ENCODE data around the gene MDH1. TPM values are rescaled to one million over a fixed set of nuclear protein-coding genes. Genes with fewer than 3 reads are reported as not detected.

MDH1 gene
- 100 to 1,000 TPM; 198 to 224 (median 214) TPM for total RNA-seq
- polyA plus RNA-seq = 100 to 1,000 TPM; 208 to 382 (median 246) TPM

DNA sequence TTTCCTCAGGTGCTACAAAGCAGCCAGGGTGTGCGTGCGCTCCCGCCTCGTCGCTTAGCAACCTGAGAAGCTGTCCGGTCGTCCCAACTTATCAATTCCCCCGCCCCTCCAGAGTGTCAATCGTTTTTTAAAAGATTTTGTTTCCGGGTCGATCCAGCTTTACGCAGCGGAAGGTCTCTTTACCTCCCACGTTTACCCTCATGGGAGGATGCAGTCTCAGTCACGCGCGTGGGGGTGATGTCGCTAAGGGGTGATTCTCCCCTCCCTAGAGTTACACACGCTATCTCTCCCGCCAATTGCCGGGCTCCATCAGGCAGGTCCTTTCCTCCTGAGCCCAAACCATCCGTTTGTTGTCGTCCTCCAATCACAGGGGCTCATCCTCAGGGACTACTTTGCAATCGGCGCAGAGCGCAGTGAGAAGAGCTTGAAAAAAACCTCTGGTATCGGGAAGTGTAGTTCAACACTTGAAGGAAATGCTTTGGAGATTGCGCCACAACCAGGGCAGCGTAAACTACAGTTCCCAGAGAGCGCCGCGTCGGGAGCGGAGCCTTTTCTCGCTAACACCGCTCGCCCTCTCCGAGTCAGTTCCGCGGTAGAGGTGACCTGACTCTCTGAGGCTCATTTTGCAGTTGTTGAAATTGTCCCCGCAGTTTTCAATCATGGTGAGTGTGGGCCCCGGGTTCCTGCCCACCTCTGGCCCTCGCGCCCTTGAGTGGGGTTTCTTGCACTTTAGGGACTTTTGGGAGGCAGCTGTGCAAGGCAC lies at the start of gene MDH1, which contains the start of gene WDPCP:
TSS of gene MDH1 (plus strand) at position 579 of the 763 bp plus-strand sequence. CDS start at position 660, 81 bp downstream.
TSS of gene WDPCP (minus strand) at position 93 of the 763 bp plus-strand sequence. CDS start 206 bp downstream, outside the sequence.
- no peaks in the 10 kb centered on the region for H3K9me3 ChIP-seq
- H3K36me3 ChIP-seq = peaks cover 0 to 5% (median 0%) of the 10 kb centered on the region in 4 donors
- peak within 1 kb of the TSS; percentile 84 to 92 (median 90) for H3K27ac ChIP-seq
- TF ChIP-seq EP300 (IDR thresholded peaks at IDR 0.05) = no peak
- peak; percentile 90 to 94 for TF ChIP-seq POLR2A (IDR thresholded peaks at IDR 0.05)
- peak; percentile 96 to 99 (median 98) for TF ChIP-seq POLR2AphosphoS5 (IDR thresholded peaks at IDR 0.05)
- TF ChIP-seq, protein P1, sequence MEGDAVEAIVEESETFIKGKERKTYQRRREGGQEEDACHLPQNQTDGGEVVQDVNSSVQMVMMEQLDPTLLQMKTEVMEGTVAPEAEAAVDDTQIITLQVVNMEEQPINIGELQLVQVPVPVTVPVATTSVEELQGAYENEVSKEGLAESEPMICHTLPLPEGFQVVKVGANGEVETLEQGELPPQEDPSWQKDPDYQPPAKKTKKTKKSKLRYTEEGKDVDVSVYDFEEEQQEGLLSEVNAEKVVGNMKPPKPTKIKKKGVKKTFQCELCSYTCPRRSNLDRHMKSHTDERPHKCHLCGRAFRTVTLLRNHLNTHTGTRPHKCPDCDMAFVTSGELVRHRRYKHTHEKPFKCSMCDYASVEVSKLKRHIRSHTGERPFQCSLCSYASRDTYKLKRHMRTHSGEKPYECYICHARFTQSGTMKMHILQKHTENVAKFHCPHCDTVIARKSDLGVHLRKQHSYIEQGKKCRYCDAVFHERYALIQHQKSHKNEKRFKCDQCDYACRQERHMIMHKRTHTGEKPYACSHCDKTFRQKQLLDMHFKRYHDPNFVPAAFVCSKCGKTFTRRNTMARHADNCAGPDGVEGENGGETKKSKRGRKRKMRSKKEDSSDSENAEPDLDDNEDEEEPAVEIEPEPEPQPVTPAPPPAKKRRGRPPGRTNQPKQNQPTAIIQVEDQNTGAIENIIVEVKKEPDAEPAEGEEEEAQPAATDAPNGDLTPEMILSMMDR (IDR thresholded peaks at IDR 0.05) = no peak
- peak within 1 kb of the TSS; percentile 82 to 84 (median 83) for H3K4me3 ChIP-seq
- no peaks in the 10 kb centered on the region for H3K27me3 ChIP-seq
- intact Hi-C loops (cut with DNase I) = loop anchor here (5.0 kb wide), 1 partner anchor 254 kb away; the partner anchor contains the start of gene UGP2
- H3K4me1 ChIP-seq = peaks cover 0 to 45% (median 41%) of the 10 kb centered on the region in 4 donors
- DNase-seq = peak; percentile 97
- 0% methylated on average over 44 of the region's 44 CpGs for WGBS, 2 donors

DNA sequence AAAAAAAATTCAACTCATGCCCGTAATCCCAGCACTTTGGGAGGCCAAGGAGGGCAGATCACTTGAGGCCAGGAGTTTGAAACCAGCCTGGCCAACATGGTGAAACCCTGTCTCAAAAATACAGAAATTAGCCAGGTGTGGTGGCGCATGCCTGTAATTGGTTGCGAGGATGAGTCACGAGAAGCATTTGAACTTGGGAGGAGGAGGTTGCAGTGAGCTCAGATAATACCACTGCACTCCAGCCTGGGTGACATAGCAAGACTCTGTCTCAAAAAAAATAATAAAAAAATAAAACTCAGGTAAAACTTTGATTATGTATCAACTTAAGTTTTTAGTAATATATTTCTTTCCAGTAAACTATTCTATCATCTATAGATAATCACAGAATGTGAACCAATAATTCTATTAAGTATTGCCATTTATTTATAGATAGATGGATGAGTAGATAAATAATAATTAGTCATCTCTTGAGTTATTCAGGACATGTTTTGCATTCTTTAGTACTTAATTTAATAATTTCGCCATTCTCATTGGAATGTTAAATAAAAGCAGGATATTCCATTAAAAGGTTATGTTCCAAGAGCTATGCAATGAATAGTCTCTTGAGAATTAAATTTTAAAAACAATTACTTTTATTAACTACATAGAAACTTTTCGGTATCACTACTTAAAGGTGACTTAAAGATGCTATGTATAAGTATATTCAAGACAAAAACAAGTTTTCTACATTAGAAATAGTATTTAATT lies 49.2 kb upstream of the MDH1 start:
- Histone ChIP-seq H3K4me3 (no peak overlapping the region), H3K9me3 (no peaks in the 10 kb centered on the region), H3K36me3 (no peaks in the 10 kb centered on the region), H3K27me3 (no peaks in the 10 kb centered on the region), H3K4me1 (no peaks in the 10 kb centered on the region), H3K27ac (no peak overlapping the region)
- intact Hi-C loops (cut with DNase I) = no loop called here
- TF ChIP-seq, protein P1 (IDR thresholded peaks at IDR 0.05) = no peak
- TF ChIP-seq POLR2A (IDR thresholded peaks at IDR 0.05) = no peak
- TF ChIP-seq EP300 (IDR thresholded peaks at IDR 0.05) = no peak
- no peak for TF ChIP-seq POLR2AphosphoS5 (IDR thresholded peaks at IDR 0.05)
- no peak for DNase-seq
- WGBS, 2 donors = 96% methylated on average over 6 of the region's 6 CpGs

DNA sequence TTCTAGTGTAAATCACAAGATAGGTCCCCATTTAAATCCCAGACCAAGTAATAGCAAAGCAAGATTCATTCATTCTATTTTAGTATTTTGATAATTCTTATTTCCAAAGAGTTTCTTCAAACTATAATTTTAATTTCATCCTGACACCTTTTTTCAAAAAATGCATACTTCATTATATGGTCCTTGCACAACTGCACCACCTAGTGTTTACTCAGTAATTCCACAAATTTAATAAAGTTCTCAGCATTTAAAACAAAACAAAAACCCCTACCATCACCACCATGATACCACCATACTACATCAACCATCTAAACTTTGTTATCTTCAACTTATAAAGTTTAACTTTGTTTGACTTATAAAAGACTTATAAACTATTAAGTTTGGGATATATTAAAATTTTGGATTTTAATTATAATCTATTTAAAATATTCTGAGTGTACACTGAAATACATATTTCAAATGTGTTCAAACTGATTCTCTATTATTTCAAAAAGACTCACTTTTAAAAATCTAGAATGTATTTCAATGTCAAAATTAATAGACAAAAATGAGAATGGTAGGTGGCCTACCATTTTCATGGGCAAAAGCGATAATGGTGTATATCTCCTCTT lies 44.6 kb upstream of the MDH1 start:
- H3K4me1 ChIP-seq = no peaks in the 10 kb centered on the region
- DNase-seq = no peak

DNA sequence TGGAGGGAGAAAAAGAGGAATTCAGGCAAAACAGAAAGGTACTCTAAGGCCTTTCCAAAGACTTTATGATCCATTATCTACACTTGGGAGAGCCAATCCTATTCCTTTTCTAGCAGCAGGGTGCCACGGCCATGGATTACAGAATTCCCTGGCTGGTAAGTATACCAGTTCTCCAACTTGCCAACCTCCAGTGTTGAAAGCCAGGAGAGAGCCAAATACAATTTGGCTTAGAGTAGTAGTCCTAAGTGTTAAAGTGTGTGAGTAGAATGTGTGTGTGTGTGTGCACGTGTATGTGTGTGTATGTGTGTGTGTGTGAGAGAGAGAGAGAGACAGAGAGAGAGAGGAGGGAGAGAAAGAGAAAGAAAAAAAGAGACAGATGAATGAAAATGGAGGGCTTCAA lies 43.7 kb upstream of the MDH1 start:
- H3K4me1 ChIP-seq = no peaks in the 10 kb centered on the region
- H3K4me3 ChIP-seq = no peak overlapping the region
- no peak for DNase-seq
- H3K27me3 ChIP-seq = no peaks in the 10 kb centered on the region
- no peaks in the 10 kb centered on the region for H3K9me3 ChIP-seq
- WGBS, 2 donors = 74 to 84% methylated on average over 2 of the region's 2 CpGs
- TF ChIP-seq, protein P1 (IDR thresholded peaks at IDR 0.05) = no peak
- no peak for TF ChIP-seq EP300 (IDR thresholded peaks at IDR 0.05)
- intact Hi-C loops (cut with DNase I) = no loop called here
- no peaks in the 10 kb centered on the region for H3K36me3 ChIP-seq
- H3K27ac ChIP-seq = no peak overlapping the region

More for the DNA sequence above, 44.6 kb upstream of the MDH1 start:
- H3K27ac ChIP-seq = no peak overlapping the region
- no peak for TF ChIP-seq POLR2AphosphoS5 (IDR thresholded peaks at IDR 0.05)
- no peak for TF ChIP-seq POLR2A (IDR thresholded peaks at IDR 0.05)
- TF ChIP-seq EP300 (IDR thresholded peaks at IDR 0.05) = no peak
- TF ChIP-seq, protein P1 (IDR thresholded peaks at IDR 0.05) = peak in 1 of 4 experiments; percentile 30
- WGBS, 2 donors = 100% methylated on average over 1 of the region's 1 CpG
- no peaks in the 10 kb centered on the region for H3K9me3 ChIP-seq
- intact Hi-C loops (cut with DNase I) = no loop called here
- no peak overlapping the region for H3K4me3 ChIP-seq
- no peaks in the 10 kb centered on the region for H3K36me3 ChIP-seq
- H3K27me3 ChIP-seq = no peaks in the 10 kb centered on the region

Data from sigmoid colon (tissue), 7 donors.